Hematopoietic multipotent progenitor cell treated with erythropoietin and hydrocortisone succinate and interleukin-3 and kit ligand, for 15 days (in vitro differentiated cells): Measurements from ENCODE around the gene CFAP20DC.
"Not testable (repeated sequence)": the region's sequence is repeated elsewhere in the genome, so short reads cannot be mapped to it uniquely, and the experiment has no call there.

Experiments used
- DNase-seq: peaks from one replicate; pipeline ENCODE4 v3.0.0-alpha.2; 2015; ENCODE audit warnings: low spot score

CFAP20DC gene

DNA sequence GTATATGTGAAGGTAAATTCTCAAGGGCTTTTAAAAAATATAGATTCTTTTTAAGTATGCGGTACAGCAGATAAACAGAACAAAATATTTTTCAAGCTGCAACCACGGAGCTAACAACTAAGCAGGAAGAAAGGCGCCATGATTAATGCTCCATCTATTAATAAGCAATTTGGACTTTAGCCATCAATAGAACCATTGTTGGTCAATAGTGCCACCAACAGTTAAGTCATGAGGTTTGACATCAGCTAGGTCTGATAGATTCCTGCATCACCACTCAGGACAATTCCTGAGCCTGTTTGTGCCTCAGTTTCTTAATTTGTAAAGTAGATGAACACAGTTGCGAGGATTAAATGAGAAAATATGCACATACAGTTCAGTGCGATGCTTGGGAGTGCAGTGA, 318.2 kb downstream of the CFAP20DC start:
- no peak for DNase-seq

- no peak for DNase-seq
Observed at GRCh38 chr3:58728723-58729122, 321.1 kb downstream of the CFAP20DC start.

DNA sequence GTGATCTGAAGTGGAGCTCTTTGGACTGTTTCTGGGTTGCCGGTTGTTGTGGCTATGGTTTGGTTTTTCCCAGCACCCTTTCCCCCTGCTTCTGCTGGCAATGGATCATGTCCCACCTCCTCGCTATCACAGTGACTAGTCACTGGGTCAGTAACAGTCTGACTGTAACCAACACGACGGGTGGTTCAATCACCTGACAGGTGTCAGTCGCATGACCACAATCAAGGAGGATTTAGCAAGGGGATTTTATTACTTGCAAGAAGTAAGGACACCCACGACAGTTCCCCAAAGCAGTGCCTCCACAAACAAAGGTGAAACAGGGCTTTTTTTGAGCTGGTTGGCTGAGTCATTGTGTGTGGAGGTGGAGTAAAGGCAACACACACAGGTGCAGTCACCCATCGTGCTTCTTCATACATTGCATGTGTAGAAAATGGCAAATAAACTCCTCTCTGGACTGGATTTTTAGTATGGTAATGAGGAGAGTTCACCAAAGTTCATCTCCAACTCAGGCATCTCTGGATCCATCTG, 324.4 kb downstream of the CFAP20DC start:
- no peak for DNase-seq

DNA sequence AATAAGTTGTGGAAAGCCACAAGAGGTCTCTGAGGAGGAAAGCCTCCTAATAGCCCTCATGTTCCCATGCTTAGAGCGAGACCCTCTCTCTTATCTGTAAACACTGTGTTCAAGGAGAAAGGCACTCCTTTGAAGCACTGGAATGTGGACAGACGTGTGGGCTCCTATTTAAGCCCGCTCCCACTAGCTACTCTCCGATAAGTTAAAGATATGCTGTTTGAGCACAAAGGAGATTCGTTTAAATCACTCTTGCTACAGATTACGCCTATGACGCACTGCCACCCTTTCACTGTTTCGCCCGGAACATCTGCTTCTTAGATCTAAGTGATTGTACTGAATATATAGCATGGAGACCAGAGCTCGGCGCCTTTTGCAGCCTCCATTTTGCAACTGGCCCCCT, 325.5 kb downstream of the CFAP20DC start:
- no peak for DNase-seq

- no peak for DNase-seq
Observed at GRCh38 chr3:58723173-58723572, 326.7 kb downstream of the CFAP20DC start.

DNA sequence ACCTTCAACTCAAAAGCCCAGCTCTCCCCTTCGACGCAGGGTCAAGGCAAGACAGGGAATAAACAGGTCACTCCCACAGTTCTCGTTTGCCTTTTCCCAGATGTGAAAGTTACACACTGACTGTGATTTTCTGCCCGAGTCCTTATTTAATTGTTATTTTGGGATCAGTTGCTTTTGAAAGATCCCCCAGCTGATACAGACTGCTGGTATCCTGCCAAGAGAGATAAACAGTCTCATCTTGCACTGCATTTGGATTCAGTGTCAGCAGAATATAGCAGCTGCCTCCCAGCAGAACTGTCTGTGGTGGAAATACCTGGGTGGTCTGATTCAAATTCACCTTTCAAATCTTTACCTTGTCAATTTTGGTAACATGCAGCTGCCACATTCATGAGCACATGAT, 327.3 kb downstream of the CFAP20DC start:
- no peak for DNase-seq

DNA sequence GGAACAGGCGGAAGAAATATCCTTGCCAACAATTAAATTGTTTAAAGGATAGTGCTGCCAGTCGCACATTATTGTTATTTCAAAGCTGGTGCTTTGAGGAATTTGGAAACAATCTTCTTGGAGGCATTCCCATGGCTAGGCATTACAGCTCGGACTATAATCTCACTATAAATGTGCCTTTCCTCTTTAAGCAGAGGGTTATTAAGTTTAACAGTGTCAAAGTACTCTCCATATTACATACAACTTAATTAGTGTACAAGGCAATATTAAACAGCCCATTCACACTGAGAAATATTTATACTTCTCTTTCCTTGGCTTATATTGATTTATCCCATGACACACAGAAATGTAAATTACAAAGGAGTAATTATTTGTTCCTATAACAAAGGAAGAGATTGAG, 329.3 kb downstream of the CFAP20DC start:
- no peak for DNase-seq

DNA sequence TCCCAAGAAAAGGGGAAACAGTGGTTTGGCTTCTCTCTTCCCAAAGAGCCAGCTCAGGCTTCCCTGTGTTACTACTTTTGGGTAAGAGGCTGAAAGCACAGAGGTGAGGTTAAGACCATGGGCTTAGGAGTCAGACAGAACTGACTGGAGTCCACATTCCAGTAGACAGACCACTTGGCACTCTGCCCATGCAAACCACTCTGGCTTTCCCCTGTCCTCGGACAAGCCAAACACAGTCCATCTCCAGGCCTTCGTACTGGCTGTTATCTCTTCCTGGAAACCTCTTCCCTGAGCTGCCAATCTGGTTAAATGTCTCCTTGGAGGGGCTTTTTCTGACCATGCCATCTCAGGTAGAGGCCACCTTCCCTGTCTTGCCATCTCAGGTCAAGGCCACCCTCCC, 330.1 kb downstream of the CFAP20DC start:
- no peak for DNase-seq

DNA sequence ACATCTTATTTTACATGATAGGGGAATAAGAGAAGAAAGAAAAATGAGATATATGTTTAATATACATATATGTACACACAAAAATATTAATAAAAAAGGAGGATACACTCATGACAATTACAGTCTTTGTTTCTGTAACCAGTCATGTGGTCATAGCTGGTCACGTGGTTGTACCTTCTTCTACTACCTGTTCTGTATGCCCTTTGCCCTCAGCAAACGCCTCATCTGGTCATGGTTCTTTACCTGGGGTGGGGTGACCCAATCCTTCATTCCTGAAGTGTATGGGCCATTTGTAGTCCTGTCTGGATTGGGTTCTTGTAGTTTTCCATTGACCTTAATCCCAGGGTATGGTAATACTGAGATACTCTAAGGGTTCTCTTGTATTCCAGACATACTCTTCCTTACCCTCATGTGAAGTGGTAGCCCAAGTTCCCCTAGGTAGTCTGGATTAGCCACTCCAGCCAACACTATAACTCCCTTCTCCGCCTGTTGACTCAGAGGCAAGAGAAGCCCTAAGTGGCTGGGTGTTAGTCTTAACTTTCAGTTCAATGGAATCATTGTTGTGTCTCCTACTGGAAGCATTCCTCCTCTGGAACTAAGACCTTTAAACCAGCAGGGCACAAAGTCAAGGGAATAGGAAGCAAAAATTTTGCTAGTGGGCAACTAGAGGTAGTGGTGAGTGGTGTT, 336.0 kb downstream of the CFAP20DC start:
- DNase-seq = no peak

- DNase-seq = no peak
Observed at GRCh38 chr3:58711871-58712270, 338.0 kb downstream of the CFAP20DC start.

- not testable (repeated sequence) for DNase-seq
Observed at GRCh38 chr3:58708983-58709382, 340.8 kb downstream of the CFAP20DC start.

DNA sequence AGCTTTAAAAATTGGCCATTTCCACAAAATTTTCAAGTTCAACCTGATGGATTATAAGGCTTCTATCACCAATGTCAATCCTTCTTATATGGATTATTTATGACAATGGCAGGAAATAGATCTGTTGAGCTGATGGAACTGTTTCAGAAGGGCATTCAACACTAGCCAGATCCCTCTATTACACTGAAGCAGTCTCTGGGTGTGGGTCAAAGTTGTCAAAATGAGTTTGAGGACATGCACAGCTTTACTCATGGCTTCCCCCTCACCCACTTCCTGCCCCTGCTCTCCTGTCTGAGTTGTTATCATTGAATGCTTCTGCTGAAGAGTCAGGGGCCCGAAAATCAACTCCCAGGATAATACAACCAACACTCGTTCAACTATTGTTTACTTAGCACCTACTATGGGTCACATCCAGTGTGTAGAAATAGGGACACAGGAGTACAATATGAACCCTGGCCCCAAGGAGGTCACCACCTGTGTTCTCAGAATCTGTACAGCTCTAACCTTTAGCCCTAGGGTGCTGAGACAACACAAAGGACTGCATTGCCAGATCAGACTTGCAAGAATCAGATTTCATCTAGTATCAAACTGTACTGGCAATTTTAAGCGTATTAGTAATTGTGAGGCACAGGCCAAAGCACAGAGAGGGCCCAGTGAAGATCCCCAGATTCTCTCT, 341.6 kb downstream of the CFAP20DC start:
- DNase-seq = no peak

DNA sequence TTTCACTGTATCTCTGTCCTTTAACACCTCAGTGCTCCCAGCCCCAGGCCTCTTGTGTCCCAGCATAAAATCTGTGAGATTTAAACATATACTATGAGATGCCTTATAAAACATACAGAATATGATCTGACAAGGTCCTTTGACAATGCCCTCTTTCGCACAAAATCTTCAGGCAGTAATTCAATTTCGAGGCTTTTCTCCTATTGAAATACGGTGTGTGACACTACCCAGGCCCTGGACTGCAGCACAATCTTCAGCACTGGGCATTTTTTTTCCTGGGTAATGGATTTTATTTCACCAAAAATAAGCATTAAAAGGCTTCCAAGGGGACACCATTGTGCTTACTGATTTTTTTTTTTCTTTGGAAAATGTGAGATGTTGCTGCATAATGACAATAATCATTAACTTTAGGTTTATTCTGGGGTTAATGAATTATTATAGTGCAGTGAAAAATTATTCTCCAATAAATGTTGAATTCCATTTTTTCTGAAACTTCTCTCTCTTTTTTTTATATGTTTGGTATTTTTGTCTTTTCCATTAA, 342.4 kb downstream of the CFAP20DC start:
- no peak for DNase-seq

- DNase-seq = no peak
Observed at GRCh38 chr3:58706395-58707167, 343.2 kb downstream of the CFAP20DC start.

DNA sequence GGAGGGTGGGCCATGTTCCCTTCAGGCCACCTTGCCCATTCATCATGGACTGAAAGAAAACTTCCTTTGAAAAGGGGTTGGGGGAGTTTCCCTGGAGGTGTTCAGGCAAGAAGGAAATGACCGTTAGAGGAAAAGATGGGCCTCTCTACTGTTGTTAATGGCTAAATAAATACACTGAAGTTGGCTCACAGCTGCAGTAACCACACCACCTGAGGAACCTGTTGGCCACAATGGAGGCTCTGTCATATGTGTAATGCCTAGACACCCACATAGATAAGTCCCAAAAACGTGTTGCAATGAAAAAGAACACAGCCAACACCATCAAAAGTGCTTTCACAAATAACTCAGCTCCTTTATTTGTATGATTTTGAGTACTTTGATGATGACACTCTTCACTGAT, 345.1 kb downstream of the CFAP20DC start:
- DNase-seq = no peak

- DNase-seq = not testable (repeated sequence)
Observed at GRCh38 chr3:58704304-58704703, 345.5 kb downstream of the CFAP20DC start.

DNA sequence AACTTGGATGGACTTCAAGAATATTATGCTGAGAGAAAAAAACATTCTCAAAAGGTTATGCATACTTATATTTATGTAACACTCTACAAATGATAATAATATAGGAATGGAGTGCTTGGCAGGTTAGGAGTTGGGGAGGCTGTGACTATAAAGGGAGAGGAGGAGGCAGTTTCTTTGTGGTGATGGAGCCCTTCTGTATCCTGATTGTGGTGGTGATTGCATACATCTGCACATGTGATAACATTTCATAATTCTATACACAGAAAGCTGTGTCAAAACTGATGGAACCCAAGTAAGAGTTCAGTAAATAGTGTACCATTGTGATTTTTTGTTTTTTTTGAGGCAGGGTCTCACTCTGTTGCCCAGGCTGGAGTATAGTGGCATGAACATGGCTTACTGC, 351.6 kb downstream of the CFAP20DC start:
- no peak for DNase-seq

DNA sequence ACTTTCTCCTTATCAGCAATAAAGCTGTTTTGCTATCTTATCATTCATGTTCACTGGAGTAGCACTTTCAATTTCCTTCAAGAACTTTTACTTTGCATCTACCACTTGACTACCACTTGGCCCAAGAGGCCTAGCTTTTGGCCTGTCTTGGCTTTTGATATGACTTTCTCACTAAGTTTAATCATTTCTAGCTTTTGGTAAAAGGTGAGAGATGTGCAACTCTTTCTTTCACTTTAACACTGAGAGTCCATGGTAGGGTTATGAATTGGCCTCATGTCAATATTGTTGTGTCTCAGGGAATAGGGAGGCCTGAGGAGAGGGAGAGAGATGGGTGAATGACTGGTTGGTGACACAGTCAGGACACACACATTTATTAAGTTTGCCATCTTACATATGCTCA, 352.3 kb downstream of the CFAP20DC start:
- DNase-seq = no peak

GRCh38 chr3:58696813-58697212, 353.0 kb downstream of the CFAP20DC start:
- not testable (repeated sequence) for DNase-seq

- DNase-seq = no peak
Observed at GRCh38 chr3:58696093-58696492, 353.7 kb downstream of the CFAP20DC start.

GRCh38 chr3:58695284-58695683, 354.5 kb downstream of the CFAP20DC start:
- DNase-seq = not testable (repeated sequence)
